ENCODE results near the gene BNIP2.
"Not testable (repeated sequence)": the region's sequence is repeated elsewhere in the genome, so short reads cannot be mapped to it uniquely, and the experiment has no call there.

Gene BNIP2

GRCh38 chr15:59644756-59645155 lies 44.4 kb downstream of the BNIP2 start:
- Histone ChIP-seq H3K27ac (ENCODE audit: low read depth, low read length) (no peak overlapping the region), H3K4me1 (ENCODE audit: control insufficient read depth in 1 of 2, insufficient read depth in 2 of 2, low read length in 2 of 2) (no peaks in the 10 kb centered on the region), H2AK5ac (ENCODE audit: low read length) (no peak overlapping the region), H3K9me3 (ENCODE audit: insufficient read depth, low read depth, low read length) (no peaks in the 10 kb centered on the region), H4K8ac (ENCODE audit: low read depth, low read length) (no peak overlapping the region), H3K23ac (ENCODE audit: low read length) (no peak overlapping the region), H3K4me2 (ENCODE audit: low read length) (no peak overlapping the region), H2BK12ac (ENCODE audit: low read length) (no peak overlapping the region), H3K36me3 (ENCODE audit: control insufficient read depth in 1 of 2, insufficient read depth in 2 of 2, low read length in 2 of 2) (peaks cover 14 to 19% of the 10 kb centered on the region in 2 experiments), H3K9ac (ENCODE audit: low read length) (no peak overlapping the region), H3K14ac (ENCODE audit: low read length) (no peak overlapping the region), H3K18ac (ENCODE audit: low read length) (no peak overlapping the region), H4K12ac (ENCODE audit: low read depth, low read length) (no peak overlapping the region), H3K79me2 (ENCODE audit: control insufficient read depth, insufficient read depth, low read length, poor library complexity) (no peaks in the 10 kb centered on the region), H3K79me1 (ENCODE audit: low read length) (no peaks in the 10 kb centered on the region), H3K27me3 (ENCODE audit: insufficient read depth, low read length) (no peaks in the 10 kb centered on the region), H2BK120ac (ENCODE audit: insufficient read depth, low read length, poor library complexity) (no peak overlapping the region), H2BK5ac (ENCODE audit: low read depth, low read length, poor library complexity) (no peak overlapping the region), H2AFZ (ENCODE audit: insufficient read depth, low read length, poor library complexity) (no peak overlapping the region), H3K4me3 (ENCODE audit: low read depth, low read length) (no peak overlapping the region), H4K91ac (ENCODE audit: low read depth, low read length) (no peak overlapping the region), H3K4ac (ENCODE audit: low read depth, low read length) (no peak overlapping the region)
- no peak for DNase-seq
- WGBS (ENCODE audit: extremely low coverage, insufficient coverage, insufficient read length), result no CpG with 5 or more reads among the region's 4 CpGs

- Histone ChIP-seq H4K91ac (ENCODE audit: low read depth, low read length) (no peak overlapping the region), H3K4me1 (ENCODE audit: control insufficient read depth in 1 of 2, insufficient read depth in 2 of 2, low read length in 2 of 2) (no peaks in the 10 kb centered on the region), H3K18ac (ENCODE audit: low read length) (no peak overlapping the region), H2BK5ac (ENCODE audit: low read depth, low read length, poor library complexity) (no peak overlapping the region), H4K12ac (ENCODE audit: low read depth, low read length) (no peak overlapping the region), H3K14ac (ENCODE audit: low read length) (no peak overlapping the region), H2BK120ac (ENCODE audit: insufficient read depth, low read length, poor library complexity) (no peak overlapping the region), H3K79me2 (ENCODE audit: control insufficient read depth, insufficient read depth, low read length, poor library complexity) (no peaks in the 10 kb centered on the region), H3K4ac (ENCODE audit: low read depth, low read length) (no peak overlapping the region), H3K36me3 (ENCODE audit: control insufficient read depth in 1 of 2, insufficient read depth in 2 of 2, low read length in 2 of 2) (peaks cover 16 to 17% of the 10 kb centered on the region in 2 experiments), H3K27ac (ENCODE audit: low read depth, low read length) (no peak overlapping the region), H4K8ac (ENCODE audit: low read depth, low read length) (no peak overlapping the region), H2AFZ (ENCODE audit: insufficient read depth, low read length, poor library complexity) (no peak overlapping the region), H2AK5ac (ENCODE audit: low read length) (no peak overlapping the region), H3K4me3 (ENCODE audit: low read depth, low read length) (no peak overlapping the region), H3K79me1 (ENCODE audit: low read length) (no peaks in the 10 kb centered on the region), H3K9ac (ENCODE audit: low read length) (no peak overlapping the region), H3K4me2 (ENCODE audit: low read length) (no peak overlapping the region), H2BK12ac (ENCODE audit: low read length) (no peak overlapping the region), H3K23ac (ENCODE audit: low read length) (no peak overlapping the region), H3K9me3 (ENCODE audit: insufficient read depth, low read depth, low read length) (no peaks in the 10 kb centered on the region), H3K27me3 (ENCODE audit: insufficient read depth, low read length) (no peaks in the 10 kb centered on the region)
- no CpG with 5 or more reads among the region's 2 CpGs for WGBS (ENCODE audit: extremely low coverage, insufficient coverage, insufficient read length)
- DNase-seq, result no peak
Measured at GRCh38 chr15:59642351-59642750, 46.8 kb downstream of the BNIP2 start.

GRCh38 chr15:59637507-59637906 lies 51.6 kb downstream of the BNIP2 start:
- H3K4ac ChIP-seq (ENCODE audit: low read depth, low read length); H4K91ac ChIP-seq (ENCODE audit: low read depth, low read length); H3K9ac ChIP-seq (ENCODE audit: low read length); H3K9me3 ChIP-seq (ENCODE audit: insufficient read depth, low read depth, low read length); H3K4me3 ChIP-seq (ENCODE audit: low read depth, low read length); H4K8ac ChIP-seq (ENCODE audit: low read depth, low read length); H2AFZ ChIP-seq (ENCODE audit: insufficient read depth, low read length, poor library complexity); H3K79me1 ChIP-seq (ENCODE audit: low read length); H2BK5ac ChIP-seq (ENCODE audit: low read depth, low read length, poor library complexity); H3K79me2 ChIP-seq (ENCODE audit: control insufficient read depth, insufficient read depth, low read length, poor library complexity); H3K14ac ChIP-seq (ENCODE audit: low read length); H3K27ac ChIP-seq (ENCODE audit: low read depth, low read length); H2AK5ac ChIP-seq (ENCODE audit: low read length); DNase-seq; H4K12ac ChIP-seq (ENCODE audit: low read depth, low read length); H3K4me1 ChIP-seq (ENCODE audit: control insufficient read depth in 1 of 2, insufficient read depth in 2 of 2, low read length in 2 of 2); H3K4me2 ChIP-seq (ENCODE audit: low read length); H3K23ac ChIP-seq (ENCODE audit: low read length); H2BK12ac ChIP-seq (ENCODE audit: low read length); H3K36me3 ChIP-seq (ENCODE audit: control insufficient read depth in 1 of 2, insufficient read depth in 2 of 2, low read length in 2 of 2); H3K27me3 ChIP-seq (ENCODE audit: insufficient read depth, low read length); H3K18ac ChIP-seq (ENCODE audit: low read length); H2BK120ac ChIP-seq (ENCODE audit: insufficient read depth, low read length, poor library complexity): not testable (repeated sequence)
- WGBS (ENCODE audit: extremely low coverage, insufficient coverage, insufficient read length), result no CpG with 5 or more reads among the region's 2 CpGs

- Histone ChIP-seq H2BK12ac (ENCODE audit: low read length) (no peak overlapping the region), H3K79me1 (ENCODE audit: low read length) (no peaks in the 10 kb centered on the region), H2BK5ac (ENCODE audit: low read depth, low read length, poor library complexity) (no peak overlapping the region), H3K23ac (ENCODE audit: low read length) (no peak overlapping the region), H3K36me3 (ENCODE audit: control insufficient read depth in 1 of 2, insufficient read depth in 2 of 2, low read length in 2 of 2) (peaks cover 2 to 5% of the 10 kb centered on the region in 2 experiments), H3K4me2 (ENCODE audit: low read length) (no peak overlapping the region), H3K9me3 (ENCODE audit: insufficient read depth, low read depth, low read length) (no peaks in the 10 kb centered on the region), H3K14ac (ENCODE audit: low read length) (no peak overlapping the region), H3K27ac (ENCODE audit: low read depth, low read length) (no peak overlapping the region), H3K9ac (ENCODE audit: low read length) (no peak overlapping the region), H3K4me1 (ENCODE audit: control insufficient read depth in 1 of 2, insufficient read depth in 2 of 2, low read length in 2 of 2) (no peaks in the 10 kb centered on the region), H4K8ac (ENCODE audit: low read depth, low read length) (no peak overlapping the region), H2BK120ac (ENCODE audit: insufficient read depth, low read length, poor library complexity) (no peak overlapping the region), H3K4ac (ENCODE audit: low read depth, low read length) (no peak overlapping the region), H3K27me3 (ENCODE audit: insufficient read depth, low read length) (no peaks in the 10 kb centered on the region), H3K4me3 (ENCODE audit: low read depth, low read length) (no peak overlapping the region), H4K12ac (ENCODE audit: low read depth, low read length) (no peak overlapping the region), H3K18ac (ENCODE audit: low read length) (no peak overlapping the region), H2AFZ (ENCODE audit: insufficient read depth, low read length, poor library complexity) (no peak overlapping the region), H4K91ac (ENCODE audit: low read depth, low read length) (no peak overlapping the region), H3K79me2 (ENCODE audit: control insufficient read depth, insufficient read depth, low read length, poor library complexity) (no peaks in the 10 kb centered on the region), H2AK5ac (ENCODE audit: low read length) (no peak overlapping the region)
- no CpG with 5 or more reads among the region's 3 CpGs for WGBS (ENCODE audit: extremely low coverage, insufficient coverage, insufficient read length)
- no peak for DNase-seq
Measured at GRCh38 chr15:59636184-59636583, 52.9 kb downstream of the BNIP2 start.
